ENCODE measurements around the gene SLC35A3.

The SLC35A3 gene

DNA sequence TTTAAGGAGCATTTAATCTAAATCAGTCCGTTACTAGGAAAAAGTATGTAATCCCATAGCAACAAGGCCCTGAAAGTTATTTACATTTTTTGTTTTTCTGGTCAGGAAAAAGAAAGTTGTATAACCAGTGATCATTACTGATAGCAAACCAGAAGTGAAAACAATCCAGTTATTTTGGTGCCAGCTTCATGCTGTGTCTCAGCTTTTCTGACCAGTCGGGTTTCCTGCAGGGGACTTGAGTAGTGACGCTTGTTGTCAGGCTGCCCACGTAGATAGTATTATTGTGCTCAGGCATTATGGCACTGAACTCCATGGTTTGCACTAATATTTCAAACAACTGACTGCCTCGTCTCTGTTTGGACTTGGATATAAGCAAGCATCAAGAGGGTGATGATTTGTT, 107.7 kb downstream of the SLC35A3 start:
- DNase-seq (ENCODE audit: low spot score) = no peak

DNA sequence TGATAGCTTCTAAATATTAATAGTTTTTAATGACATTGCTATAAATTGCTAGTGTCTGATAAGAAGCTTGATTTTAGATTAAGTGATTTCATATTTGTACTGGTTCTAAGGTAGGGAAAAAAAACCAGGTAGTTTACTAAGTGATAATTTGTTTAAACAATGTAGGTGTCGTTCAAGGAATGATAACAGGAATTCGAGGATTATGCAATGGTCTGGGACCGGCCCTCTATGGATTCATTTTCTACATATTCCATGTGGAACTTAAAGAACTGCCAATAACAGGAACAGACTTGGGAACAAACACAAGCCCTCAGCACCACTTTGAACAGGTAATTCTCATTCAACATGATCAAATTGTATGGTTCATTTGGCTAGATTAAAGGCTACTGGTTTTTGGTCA, 110.5 kb downstream of the SLC35A3 start:
- no peak for DNase-seq (ENCODE audit: low spot score)
